GM12878 (cell line): ENCODE measurements around the gene PEMT. TPM values are rescaled to one million over a fixed set of nuclear protein-coding genes. Genes with fewer than 3 reads are reported as not detected.

Experiments used
- ATAC-seq: fragments of 200-7000 bp; cut with Tn5 transposase; 3 replicates; pipeline ENCODE4 v1.9.1; 2020; ENCODE audit warnings: mild to moderate bottlenecking, moderate library complexity
- BruUV-seq: library from RNA; stranded (reverse); fragments of 400-500 nt; replicated peaks from 2 replicates; lab custom pipeline; 2021; lab: Mats Ljungman, UMichigan
- CTCF ChIA-PET: fragments of 300-600 bp; sonication (Branson Sonifier 250); formaldehyde crosslinking; extraction: SDS; loops from one replicate; lab custom pipeline; 2021; ENCODE audit warnings: inconsistent platforms; lab: Yijun Ruan, JAX
- POLR2A ChIA-PET: fragments of 350-600 bp; formaldehyde crosslinking; extraction: SDS; loops from one replicate; lab custom pipeline; 2021; ENCODE audit warnings: inconsistent platforms; lab: Charles Lee
- RAD21 ChIA-PET: fragments of 300-600 bp; sonication (Branson Sonifier 250); formaldehyde crosslinking; loops from one replicate; lab custom pipeline; 2023; ENCODE audit warnings: antibody characterized with exemption; ENCODE audit not compliant: unreplicated experiment; lab: Charles Lee
- SMC1A ChIA-PET: fragments of 300-600 bp; sonication (Branson Sonifier 250); formaldehyde crosslinking; loops from one replicate; lab custom pipeline; 2023; ENCODE audit not compliant: unreplicated experiment, uncharacterized antibody; lab: Charles Lee
- DNase-seq: peaks from one replicate; pipeline ENCODE4 v3.0.0-alpha.2; 2011; ENCODE audit warnings: low read depth, low spot score
- FAIRE-seq: peaks from 3 replicates; lab custom pipeline; 2011; peaks lifted over from hg19 to GRCh38; lab: Jason Lieb, UNC
- H2AFZ ChIP-seq: 2 replicates; pipeline ENCODE4 v1.6.0; 2011; ENCODE audit warnings: low read depth, low read length, control low read depth; ENCODE audit not compliant: control insufficient read depth
- H3K27ac ChIP-seq: 2 replicates; pipeline ENCODE4 v1.5.1; 2011; ENCODE audit warnings: control low read depth; ENCODE audit not compliant: control insufficient read depth, insufficient read depth
- H3K27me3 ChIP-seq, 2 experiments: replicated peaks in 1 of 2; 2 replicates each; pipeline versions ENCODE4 v1.6.0 to v1.6.1; 2011; ENCODE audit warnings: low read length in 1 of 2; ENCODE audit not compliant: control insufficient read depth in 2 of 2, insufficient read depth in 2 of 2
- H3K36me3 ChIP-seq, 2 experiments: 2 replicates each; pipeline ENCODE4 v1.5.1; 2011; ENCODE audit warnings: low read length in 1 of 2; ENCODE audit not compliant: control insufficient read depth in 2 of 2, insufficient read depth in 2 of 2
- H3K4me1 ChIP-seq: 2 replicates; pipeline ENCODE4 v1.6.1; 2011; ENCODE audit warnings: mild to moderate bottlenecking, low read length, moderate library complexity, mixed read lengths; ENCODE audit not compliant: control insufficient read depth, insufficient read depth
- H3K4me2 ChIP-seq: 2 replicates; pipeline ENCODE4 v1.6.0; 2011; ENCODE audit warnings: control low read depth; ENCODE audit not compliant: control insufficient read depth, insufficient read depth
- H3K4me3 ChIP-seq: fragments of 200-600 bp; sonication (generic); 2 replicates; pipeline ENCODE4 v1.5.1; 2016
- H3K79me2 ChIP-seq: 2 replicates; pipeline ENCODE4 v1.6.0; 2011; ENCODE audit warnings: low read length; ENCODE audit not compliant: control insufficient read depth, insufficient read depth
- H3K9ac ChIP-seq: 2 replicates; pipeline ENCODE4 v1.8.0; 2011; ENCODE audit warnings: low read length, control low read depth, mixed read lengths; ENCODE audit not compliant: control insufficient read depth, insufficient read depth
- H3K9me3 ChIP-seq: replicated peaks from 3 replicates; pipeline ENCODE4 v1.5.1; 2011; ENCODE audit warnings: mild to moderate bottlenecking, low read length; ENCODE audit not compliant: control insufficient read depth, insufficient read depth
- H4K20me1 ChIP-seq: 2 replicates; pipeline ENCODE4 v1.6.0; 2011; ENCODE audit not compliant: control insufficient read depth, insufficient read depth
- BCL3 ChIP-seq: IDR thresholded peaks from 2 replicates; pipeline ENCODE4 v1.6.1; 2011; ENCODE audit warnings: borderline replicate concordance, low read depth, mild to moderate bottlenecking, moderate library complexity, low read length; ENCODE audit not compliant: insufficient read depth, poor library complexity, severe bottlenecking
- GATAD2B ChIP-seq: fragments of 450-650 bp; conservative IDR thresholded peaks from 2 replicates; pipeline ENCODE4 v1.6.1; 2017; ENCODE audit warnings: low read depth, mild to moderate bottlenecking, moderate library complexity
- RFX5 ChIP-seq: IDR thresholded peaks from 2 replicates; pipeline ENCODE4 v1.6.1; 2011; ENCODE audit warnings: low read depth, low read length, improper control_type of control experiment
- WGBS: methylation state at CpG from one replicate; pipeline ENCODE4 v1.1.6; 2016; ENCODE audit warnings: low lambda C conversion rate; ENCODE audit not compliant: insufficient replicate concordance, insufficient coverage; ENCODE audit errors: missing lambda C conversion rate; 5-methylcytosine and 5-hydroxymethylcytosine counted together
- in situ Hi-C: fragments of 300-500 bp; cut with MboI; formaldehyde crosslinking; loops from 9 replicates; pipeline ENCODE4 v1.14.3; 2018; ENCODE audit warnings: mixed read lengths
- intact Hi-C: fragments of 100-400 bp; cut with micrococcal nuclease; formaldehyde crosslinking; loops from one replicate; pipeline ENCODE4 v1.14.2; 2022; ENCODE audit not compliant: unreplicated experiment
- polyA plus RNA-seq, 11 experiments: library from polyadenylated mRNA; depleted of rRNA in 4 of 11; unstranded in 6 of 11; stranded (reverse) in 5 of 11; fragments of >200 nt; fragmentation: Nextera tagmentation in 4 of 11; fragmentation: Illumina TruSeq in 1 of 11; extraction: Ambion mirVana in 4 of 11; extraction: Trizol in 1 of 11; gene quantifications; 1 replicate in 1 of 11; 2 replicates in 10 of 11; pipeline versions ENCODE4 v1.2.1 to v1.2.3, GENCODE V29; 2011 to 2016; ENCODE audit warnings: inconsistent platforms in 2 of 11, missing spikeins in 2 of 11, low read depth in 1 of 11
- total RNA-seq, 4 experiments: library from RNA; depleted of rRNA in 3 of 4; stranded (reverse); fragments of >200 nt in 3 of 4; fragmentation: Illumina TruSeq in 1 of 4; extraction: Trizol in 1 of 4; gene quantifications; 2 replicates each; pipeline versions ENCODE4 v1.2.1 to v1.2.3, GENCODE V29; 2013 to 2021
- TF ChIP-seq, protein P1 (sequence below): IDR thresholded peaks from 2 replicates; pipeline ENCODE4 v1.6.1; 2012; ENCODE audit warnings: low read length, inconsistent platforms

The PEMT gene
- total and polyA plus RNA-seq, 10 of the 15 experiments (the other 5 are each of a cell fraction or from before 2014, with no cell fraction given): 2.8 to 44.7 (median 25.4) TPM

GRCh38 chr17:17527956-17528500 lies 63.5 kb downstream of the PEMT start (continued):
- no peak for TF ChIP-seq BCL3

DNA sequence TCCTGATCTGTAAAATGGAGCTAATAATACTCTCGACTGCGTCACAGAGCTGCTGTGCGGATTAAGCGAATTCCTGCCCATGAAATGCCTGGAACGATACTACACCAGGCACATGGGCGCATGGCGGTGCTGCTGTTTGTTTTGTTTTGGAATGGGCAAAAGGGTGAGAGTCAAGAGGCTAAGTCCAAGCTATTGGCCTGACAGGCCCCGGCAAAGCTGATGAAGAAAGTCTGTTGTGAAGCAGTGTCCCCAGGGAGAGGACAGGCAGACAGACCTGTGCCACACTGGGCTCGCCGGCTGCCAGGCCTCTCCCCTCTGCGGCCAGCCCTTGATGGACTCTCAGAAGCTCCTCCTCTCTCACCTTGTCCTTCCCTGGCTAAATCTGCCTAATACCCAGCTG lies 64.0 kb downstream of the PEMT start:
- Histone ChIP-seq H3K27ac (no peak overlapping the region), H2AFZ (no peak overlapping the region), H3K36me3 (no peaks in the 10 kb centered on the region), H3K79me2 (no peaks in the 10 kb centered on the region), H3K4me2 (no peak overlapping the region), H3K9ac (no peak overlapping the region), H3K4me3 (no peak overlapping the region), H4K20me1 (no peaks in the 10 kb centered on the region), H3K27me3 (no peaks in the 10 kb centered on the region), H3K9me3 (no peaks in the 10 kb centered on the region), H3K4me1 (no peaks in the 10 kb centered on the region)
- TF ChIP-seq RFX5: no peak
- no peak for TF ChIP-seq GATAD2B
- TF ChIP-seq, protein P1, sequence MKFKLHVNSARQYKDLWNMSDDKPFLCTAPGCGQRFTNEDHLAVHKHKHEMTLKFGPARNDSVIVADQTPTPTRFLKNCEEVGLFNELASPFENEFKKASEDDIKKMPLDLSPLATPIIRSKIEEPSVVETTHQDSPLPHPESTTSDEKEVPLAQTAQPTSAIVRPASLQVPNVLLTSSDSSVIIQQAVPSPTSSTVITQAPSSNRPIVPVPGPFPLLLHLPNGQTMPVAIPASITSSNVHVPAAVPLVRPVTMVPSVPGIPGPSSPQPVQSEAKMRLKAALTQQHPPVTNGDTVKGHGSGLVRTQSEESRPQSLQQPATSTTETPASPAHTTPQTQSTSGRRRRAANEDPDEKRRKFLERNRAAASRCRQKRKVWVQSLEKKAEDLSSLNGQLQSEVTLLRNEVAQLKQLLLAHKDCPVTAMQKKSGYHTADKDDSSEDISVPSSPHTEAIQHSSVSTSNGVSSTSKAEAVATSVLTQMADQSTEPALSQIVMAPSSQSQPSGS: no peak
- RAD21 ChIA-PET: no interaction called here
- 91% methylated on average over 11 of the region's 11 CpGs for WGBS
- in situ Hi-C loops: no loop called here
- BruUV-seq: no TSS peak
- DNase-seq (no peak), FAIRE-seq (no peak), ATAC-seq (no peak)
- CTCF ChIA-PET: interaction anchor here (0.5 kb wide), 1 partner anchor 392 kb away, joined by 4 read pairs; no protein-coding TSS in a partner anchor
- intact Hi-C loops: no loop called here
- POLR2A ChIA-PET: no interaction called here
- SMC1A ChIA-PET: no interaction called here
